Spleen (tissue), 7 donors: Measurements from ENCODE around the gene SCUBE1.

ENCODE experiments used
- POLR2A ChIP-seq, 3 donors: fragments of 450-650 bp; IDR thresholded peaks; one replicate each; pipeline ENCODE4 v1.5.1; 2017; ENCODE audit warnings: antibody characterized with exemption in 3 of 3, mild to moderate bottlenecking in 1 of 3
- TF ChIP-seq, protein P1 (sequence below), 11 experiments: fragments of 200-600 bp in 7 of 11; fragments of 450-650 bp in 4 of 11; sonication (generic) in 4 of 11; IDR thresholded peaks in 8 of 11; conservative IDR thresholded peaks in 3 of 11; 1 replicate in 7 of 11; 2 replicates in 4 of 11; pipeline versions ENCODE4 v1.4.0 to v1.8.0; 2016 to 2021; ENCODE audit warnings: antibody characterized with exemption in 11 of 11, inconsistent platforms in 4 of 11, mild to moderate bottlenecking in 1 of 11
- donor health status: DM: no; HTN: no; CAD: no; lungs with moderate emphysema.
- donor health status: DM: no; HTN: no; CAD: no.
- donor health status: DM: no; HTN: no; CAD: no.

DNA sequence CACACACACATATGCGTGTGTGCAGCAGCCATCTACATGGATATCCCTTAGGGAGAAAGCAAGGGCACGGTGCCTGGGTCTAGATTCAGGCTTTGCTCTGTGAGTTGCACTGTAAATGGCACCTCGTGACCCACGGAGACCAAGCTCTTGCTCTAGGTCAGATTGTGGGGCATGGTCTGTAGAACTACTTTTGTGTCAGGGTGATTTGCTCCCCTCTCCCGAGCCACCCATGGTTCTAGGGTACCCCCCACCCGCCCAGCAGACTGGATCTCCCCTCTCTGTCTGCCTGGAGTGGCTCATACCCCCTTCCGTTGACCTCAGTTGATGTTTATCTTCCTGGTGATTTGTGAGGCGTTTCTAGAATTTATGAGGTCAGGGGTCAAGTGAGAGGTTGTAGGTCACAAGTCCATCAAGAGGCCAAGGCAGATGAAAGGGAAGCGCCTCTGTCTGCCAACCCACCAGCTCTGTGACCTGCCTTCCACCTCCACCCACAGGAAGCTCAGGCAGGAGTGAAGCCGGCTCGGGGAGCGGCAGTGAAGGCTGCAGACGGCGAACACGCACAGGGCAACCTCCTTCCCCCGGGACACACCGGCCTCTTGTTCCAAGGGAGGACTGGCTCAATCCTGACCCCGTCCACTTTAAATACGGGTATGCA, 80.1 kb downstream of the SCUBE1 start:
- TF ChIP-seq, protein P1, sequence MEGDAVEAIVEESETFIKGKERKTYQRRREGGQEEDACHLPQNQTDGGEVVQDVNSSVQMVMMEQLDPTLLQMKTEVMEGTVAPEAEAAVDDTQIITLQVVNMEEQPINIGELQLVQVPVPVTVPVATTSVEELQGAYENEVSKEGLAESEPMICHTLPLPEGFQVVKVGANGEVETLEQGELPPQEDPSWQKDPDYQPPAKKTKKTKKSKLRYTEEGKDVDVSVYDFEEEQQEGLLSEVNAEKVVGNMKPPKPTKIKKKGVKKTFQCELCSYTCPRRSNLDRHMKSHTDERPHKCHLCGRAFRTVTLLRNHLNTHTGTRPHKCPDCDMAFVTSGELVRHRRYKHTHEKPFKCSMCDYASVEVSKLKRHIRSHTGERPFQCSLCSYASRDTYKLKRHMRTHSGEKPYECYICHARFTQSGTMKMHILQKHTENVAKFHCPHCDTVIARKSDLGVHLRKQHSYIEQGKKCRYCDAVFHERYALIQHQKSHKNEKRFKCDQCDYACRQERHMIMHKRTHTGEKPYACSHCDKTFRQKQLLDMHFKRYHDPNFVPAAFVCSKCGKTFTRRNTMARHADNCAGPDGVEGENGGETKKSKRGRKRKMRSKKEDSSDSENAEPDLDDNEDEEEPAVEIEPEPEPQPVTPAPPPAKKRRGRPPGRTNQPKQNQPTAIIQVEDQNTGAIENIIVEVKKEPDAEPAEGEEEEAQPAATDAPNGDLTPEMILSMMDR (IDR thresholded peaks at IDR 0.05 in 8 of 11, conservative IDR thresholded peaks at IDR 0.05 in 3 of 11) = no peak
- TF ChIP-seq POLR2A (IDR thresholded peaks at IDR 0.05) = no peak
